Activated CD4-positive, alpha-beta T cell treated with anti-CD3 and anti-CD28 coated beads for 24 hours (primary cell): ENCODE data around the gene RIN1.
A peak's percentile ranks its signal among the peaks of the same experiment; 100 is the strongest.
"Not testable (repeated sequence)": the region's sequence is repeated elsewhere in the genome, so short reads cannot be mapped to it uniquely, and the experiment has no call there.

Experiments used
- DNase-seq, 2 donors: peaks; one replicate each; pipeline ENCODE4 v3.0.0-alpha.2; 2020; ENCODE audit warnings: low read depth in 2 of 2

RIN1 gene

DNA sequence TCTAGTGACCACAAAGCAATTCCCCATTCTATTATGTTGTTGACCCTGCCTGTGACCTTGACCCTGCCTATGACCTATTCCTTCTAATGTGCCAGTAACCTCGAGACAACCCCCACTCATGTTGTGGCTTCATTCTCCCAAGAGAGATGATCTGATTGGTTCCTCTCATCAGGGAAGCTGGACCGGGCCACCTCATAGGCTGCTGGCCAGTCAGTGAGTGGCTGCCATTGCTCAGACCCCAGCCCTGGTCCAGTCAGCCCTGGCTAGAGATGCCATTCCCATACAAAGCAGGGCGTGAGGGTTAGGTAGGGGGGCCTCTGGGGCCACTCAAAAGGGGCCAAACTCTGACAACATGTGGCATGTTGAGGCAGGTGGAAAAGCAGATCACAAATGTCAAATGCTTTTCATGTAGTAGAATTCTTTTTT, 23.4 kb upstream of the RIN1 start:
- DNase-seq: no peak

DNA sequence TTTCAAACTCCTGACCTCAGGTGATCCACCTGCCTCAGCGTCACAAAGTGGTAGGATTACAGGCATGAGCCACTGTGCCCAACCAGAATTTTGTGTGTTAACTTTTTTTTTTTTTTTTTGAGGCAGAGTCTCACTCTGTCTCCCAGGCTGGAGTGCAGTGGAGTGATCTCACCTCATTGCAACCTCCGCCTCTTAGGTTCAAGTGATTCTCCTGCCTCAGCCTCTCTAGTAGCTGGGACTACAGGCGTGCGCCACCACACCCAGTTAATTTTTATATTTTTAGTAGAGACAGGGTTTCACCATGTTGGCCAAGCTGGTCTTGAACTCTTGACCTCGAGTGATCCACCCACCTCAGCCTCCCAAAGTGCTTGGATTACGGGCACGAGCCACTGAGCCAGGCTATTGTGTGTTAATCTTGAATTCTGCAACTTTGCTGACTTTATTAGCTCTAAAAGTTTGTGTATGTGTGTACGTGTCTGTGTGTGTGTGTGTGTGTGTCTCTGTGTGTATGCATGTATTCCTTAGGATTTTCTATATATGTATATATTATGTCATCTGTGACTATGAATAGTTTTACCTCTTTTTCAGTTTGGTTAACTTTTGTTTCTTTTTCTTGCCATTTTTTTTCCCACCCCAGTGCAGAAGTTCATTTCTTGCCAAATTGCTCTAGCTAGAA, 14.5 kb upstream of the RIN1 start:
- DNase-seq: not testable (repeated sequence)

DNA sequence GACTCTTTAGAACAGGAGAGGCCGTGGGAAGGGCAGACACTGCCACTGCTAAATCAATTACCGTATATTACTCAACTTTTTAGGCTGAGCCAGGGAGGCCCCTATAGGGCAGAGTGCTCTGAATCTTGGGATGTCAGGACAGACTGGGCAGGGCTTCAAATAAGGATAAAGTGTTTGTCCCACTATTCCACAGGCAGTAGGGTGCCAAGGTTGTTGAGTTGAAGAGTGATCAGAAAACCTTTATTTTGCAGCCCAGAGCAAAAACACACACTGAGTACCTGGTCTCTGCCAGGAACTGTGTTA, 12.8 kb upstream of the RIN1 start:
- DNase-seq: no peak

DNA sequence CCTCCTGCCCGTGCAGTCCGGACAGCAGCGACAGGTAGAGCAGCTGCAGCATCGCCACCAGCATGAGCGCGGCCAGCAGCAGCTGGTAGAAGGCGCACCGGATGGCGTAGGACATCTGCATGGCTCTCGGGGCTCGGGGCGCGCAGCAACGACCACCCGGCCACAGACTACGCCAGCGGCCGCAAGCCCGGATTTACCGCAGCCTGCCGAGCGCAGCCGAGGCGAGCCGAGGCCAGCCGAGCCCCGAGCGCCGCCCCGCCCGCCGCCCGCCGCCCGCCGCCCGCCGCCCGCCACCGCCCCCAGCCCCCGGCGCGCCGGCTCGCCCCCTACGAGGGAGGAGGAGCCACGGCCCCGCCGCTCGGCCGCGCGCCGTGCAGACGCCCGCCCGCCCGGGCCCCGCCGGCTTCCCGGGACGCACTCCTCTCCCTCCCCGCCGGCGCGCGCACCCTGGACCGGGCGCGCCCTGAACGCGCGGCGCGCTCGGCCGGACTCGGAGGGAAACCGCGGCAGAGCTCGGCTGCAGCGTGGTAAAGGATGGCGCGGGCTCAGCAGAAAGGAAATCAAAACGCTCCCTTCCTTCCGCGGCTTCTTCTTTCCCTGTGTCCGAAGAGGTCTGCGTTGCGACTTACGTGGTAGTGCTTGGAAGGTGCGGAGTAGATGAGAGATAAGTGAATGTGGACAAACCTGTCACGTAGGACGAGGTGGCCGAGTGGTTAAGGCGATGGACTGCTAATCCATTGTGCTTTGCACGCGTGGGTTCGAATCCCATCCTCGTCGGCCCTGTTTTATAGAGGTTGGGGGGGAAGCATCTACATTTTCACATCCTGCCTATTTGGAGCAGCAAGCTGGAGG, 11.4 kb upstream of the RIN1 start, which contains the start of gene B4GAT1:
Gene B4GAT1, minus strand, starts transcription at position 205 of the 852 bp plus-strand sequence. Its CDS starts 84 bp downstream, at position 121.
- DNase-seq: peak; percentile 80

DNA sequence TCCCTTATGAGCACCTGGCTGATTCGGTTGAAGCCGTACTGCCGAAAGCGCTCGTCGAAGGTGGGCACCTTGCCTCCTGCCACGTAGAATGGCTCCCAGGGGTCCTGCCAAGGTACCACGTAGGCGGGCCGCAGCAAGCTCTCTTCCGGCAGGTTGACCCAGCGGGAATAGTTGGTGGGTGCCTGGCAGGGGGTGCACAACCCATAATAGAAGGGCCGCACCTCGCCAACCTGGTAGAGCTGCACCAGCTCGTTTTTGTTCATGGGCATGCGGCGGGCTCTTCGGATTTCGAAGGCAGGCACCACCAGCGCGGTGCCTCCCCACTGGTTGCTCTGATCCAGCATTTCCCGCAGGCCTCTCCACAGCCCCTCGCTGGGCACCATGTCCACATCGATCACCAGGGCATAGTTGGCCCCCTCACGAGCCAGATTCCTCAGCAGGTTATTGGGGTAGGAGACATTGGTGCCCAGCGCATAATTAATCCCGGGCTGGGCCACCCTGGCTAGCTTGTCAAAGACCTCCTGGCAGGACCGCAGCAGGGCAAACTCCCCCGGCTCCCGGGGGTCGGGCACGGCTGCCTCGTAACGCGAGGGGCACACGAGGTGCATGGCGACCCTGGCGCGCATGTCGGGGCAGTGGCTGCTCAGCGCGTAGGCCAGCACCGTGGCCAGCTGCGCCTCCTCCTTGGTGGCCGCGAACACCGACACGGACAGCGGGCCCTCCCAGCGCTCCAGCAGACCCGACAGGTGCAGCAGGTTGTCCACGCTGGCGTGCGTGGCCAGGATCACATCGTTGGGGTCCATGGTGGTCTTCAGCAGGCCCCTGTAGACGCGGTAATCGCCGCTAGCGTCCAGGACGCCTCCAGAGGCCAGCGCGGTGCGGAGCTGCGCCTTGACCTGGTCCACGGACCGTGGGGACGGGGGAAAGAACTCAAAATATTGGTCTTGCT, 10.5 kb upstream of the RIN1 start:
- no peak for DNase-seq

DNA sequence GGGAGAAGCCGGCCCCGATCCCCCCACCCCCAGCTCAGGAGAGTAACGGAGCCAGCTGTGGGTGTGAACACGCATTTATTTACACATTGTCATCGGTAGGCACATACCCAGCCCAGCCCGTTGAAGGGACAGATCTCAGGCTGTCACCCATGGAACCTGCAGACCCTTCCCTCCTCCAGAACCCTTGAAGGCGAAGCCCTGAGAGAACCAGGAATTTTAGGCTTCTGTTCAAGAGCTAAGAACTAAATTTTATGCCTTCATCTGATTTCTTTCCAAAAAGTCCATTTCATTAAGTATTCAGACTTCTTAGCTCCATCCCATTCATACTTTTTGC, 9.0 kb upstream of the RIN1 start:
- no peak for DNase-seq

DNA sequence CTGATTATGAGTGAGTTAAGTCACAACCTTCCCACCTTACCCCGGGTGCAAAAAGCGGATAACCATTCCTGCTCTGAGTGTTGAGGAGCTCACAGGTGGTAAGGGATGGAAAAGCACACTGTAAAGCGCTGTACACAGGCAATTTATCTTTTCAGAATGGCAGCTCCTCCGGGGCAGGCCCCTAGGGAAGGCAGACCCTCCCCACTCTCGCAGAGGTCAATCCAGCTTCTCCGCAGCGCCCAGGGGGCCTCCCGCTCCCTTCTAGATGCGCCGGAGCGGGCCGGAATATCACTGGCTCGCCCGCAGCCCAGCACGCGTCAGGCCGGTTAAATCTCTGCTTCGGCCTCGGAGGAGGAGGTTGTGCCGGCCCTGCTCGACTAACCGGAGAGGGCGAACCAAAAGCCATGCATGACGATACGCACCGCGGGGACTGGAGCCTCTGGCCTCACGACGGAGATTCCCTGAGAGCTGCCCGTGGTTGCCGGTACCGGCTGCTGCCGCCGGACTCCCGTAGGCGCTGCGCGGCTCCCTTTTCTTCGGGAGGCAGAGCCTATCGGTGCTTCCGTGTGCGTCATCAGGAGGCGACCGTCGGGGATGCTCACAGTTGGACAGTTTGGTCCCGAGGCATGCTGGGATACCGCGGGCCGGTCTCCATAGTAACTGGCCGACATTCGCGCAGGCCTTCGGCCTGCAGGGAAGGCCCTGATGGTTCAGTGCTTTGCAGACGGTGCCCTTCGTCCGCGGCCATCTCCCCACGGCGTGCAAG, 8.5 kb upstream of the RIN1 start, which contains the start of gene BRMS1:
Gene BRMS1, minus strand, starts transcription at position 555 of the 766 bp plus-strand sequence. CDS start 2,870 bp downstream, outside the sequence.
- peak; percentile 86 to 97 for DNase-seq

DNA sequence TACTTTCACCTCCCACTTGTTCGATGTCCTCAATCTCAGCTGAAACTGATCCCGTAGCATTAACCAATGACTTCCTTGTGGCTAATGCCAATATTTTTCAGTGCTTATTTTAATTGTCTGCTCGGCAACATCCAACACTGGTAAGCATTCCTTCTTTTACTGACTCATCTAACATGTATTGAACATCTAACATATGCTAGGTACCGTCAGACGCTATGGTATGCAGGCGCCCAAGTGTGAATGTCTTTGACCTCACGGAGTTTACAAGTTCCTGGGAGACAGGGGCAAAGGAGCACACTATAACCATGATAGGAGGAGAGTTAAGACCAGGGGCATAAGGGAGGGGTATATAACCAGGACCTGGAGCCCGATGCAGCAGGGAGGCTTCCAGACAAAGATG, 6.9 kb upstream of the RIN1 start:
- DNase-seq: no peak

DNA sequence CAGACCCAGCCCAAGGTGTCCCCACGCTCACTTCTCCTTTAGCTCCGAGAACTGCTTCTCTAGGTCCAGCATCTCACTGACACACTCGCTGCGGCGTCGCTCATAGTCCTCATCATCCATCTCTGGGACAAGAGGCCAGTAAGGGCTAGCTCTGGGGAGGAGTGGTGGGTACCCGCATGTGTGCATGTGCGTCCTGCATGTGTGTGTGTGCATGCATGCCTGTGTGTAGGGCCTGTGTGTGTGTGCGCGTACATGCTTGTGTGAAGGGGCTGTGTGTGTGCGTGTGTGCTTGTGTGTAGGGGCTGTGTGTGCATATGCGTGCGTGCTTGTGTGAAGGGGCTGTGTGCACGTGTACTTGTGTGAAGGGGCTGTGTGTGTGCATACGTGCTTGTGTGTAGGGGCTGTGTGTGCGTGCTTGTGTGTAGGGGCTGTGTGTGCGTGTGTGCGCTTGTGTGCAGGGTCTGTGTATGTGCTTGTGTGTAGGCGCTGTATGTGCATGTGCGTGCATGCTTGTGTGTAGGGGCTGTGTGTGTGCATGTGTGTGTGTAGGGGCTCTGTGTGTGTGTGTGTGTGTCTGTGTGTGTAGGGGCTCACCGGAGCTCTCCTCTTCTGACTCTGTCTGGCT, 5.4 kb upstream of the RIN1 start:
- no peak for DNase-seq

DNA sequence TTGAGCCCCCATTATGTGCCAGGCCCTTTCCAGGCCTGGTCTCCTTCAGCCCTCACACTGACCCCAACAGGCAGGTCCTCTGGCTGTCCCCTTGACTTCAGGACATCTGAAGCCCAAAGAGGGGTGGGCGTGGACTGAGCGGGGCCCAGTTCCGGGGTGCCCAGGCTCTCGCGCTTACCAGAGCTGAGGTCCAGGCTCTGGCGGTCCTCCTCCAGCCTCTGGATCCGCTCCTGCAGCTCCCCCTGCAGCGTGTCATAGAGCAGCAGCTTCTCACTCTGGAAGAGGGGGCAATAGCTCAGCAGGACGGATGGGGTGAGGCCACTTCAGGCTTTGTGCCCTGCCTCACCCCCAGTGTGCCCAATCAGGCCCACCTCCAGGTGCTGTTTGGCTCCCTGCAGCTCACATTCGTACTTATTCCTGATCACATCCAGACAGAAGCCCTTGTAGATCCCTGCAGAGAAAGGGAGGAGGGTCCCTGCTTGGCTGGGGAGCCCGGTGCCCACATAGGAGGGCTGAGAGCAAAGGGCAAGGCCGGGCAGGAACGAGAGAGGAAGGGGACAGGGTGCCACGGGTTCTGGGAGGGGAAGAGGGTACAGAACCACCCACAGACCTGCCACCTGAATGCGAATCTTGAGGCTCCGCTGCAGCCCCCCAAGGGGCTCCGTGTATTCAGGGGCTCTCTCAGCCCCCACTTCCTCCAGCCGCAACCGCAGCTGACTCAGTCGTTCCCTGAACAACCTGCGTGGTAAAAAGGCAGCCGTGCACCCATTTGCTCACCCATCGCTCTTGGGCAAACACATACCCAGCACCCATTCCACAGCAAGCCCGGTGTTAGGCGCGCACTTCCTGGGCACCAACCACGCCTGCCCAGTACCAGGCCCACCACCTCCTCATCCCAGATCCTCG, 4.6 kb upstream of the RIN1 start:
- DNase-seq: no peak

DNA sequence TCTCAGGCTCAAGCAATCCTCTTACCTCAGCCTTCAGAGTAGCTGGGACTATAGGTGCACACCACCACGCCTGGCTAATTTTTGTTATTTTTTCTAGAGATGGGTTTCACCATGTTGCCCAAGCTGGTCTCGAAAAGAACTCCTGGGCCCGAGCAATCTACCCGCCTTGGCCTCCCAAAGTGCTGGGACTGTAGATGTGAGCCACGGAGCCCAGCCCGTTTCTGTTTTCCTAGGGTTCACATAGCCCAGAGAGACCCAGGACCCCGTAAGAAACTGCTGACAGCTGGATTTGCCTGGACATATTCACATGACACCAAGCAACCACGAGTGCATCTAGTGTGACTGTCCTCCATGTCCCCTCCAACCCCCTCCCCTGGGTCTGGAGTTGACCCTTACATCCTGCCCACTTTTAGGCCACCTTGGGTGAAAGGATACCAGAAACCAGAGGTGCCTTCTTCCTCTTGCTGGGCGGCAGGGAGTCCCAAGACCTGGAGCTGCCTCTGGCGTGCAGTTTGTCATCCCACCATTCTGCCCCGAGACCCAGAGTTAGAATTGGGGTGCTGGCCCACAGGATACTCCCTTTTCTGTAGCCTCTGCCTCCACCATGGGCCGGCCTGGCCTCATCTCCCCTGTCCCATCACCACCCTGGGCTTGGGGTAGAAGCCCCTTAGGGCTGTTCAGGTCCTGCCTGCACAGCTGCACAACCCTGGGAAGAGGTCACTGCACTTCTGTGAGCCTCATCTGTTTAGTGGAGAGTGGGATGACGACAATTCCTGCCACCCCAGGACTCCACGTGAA, 3.7 kb upstream of the RIN1 start:
- DNase-seq: no peak

DNA sequence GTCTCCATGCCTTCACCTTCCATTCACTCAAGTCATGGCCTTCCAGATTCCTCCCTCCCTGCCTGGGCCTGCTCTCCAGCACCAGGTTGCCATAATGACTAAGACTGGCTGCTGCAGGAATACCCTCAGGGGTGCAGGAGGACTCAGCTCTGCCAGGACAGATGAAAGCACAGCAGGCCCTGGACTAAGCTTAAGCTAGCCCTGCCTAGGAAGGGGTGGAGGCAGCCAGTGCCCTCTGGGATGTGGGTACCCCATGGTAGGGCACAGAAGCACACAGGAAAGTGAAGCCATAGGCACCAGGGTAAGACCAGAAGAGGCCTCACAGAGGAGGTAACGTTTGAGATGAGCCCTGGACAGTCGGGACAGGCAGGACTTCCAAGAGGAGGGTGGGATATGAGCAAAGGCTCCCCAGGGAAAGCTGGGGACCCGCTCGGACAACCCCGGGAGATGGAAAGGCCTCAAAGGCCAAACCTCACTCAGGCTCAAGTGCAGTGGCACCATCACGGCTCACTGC, 3.0 kb upstream of the RIN1 start:
- DNase-seq: no peak

DNA sequence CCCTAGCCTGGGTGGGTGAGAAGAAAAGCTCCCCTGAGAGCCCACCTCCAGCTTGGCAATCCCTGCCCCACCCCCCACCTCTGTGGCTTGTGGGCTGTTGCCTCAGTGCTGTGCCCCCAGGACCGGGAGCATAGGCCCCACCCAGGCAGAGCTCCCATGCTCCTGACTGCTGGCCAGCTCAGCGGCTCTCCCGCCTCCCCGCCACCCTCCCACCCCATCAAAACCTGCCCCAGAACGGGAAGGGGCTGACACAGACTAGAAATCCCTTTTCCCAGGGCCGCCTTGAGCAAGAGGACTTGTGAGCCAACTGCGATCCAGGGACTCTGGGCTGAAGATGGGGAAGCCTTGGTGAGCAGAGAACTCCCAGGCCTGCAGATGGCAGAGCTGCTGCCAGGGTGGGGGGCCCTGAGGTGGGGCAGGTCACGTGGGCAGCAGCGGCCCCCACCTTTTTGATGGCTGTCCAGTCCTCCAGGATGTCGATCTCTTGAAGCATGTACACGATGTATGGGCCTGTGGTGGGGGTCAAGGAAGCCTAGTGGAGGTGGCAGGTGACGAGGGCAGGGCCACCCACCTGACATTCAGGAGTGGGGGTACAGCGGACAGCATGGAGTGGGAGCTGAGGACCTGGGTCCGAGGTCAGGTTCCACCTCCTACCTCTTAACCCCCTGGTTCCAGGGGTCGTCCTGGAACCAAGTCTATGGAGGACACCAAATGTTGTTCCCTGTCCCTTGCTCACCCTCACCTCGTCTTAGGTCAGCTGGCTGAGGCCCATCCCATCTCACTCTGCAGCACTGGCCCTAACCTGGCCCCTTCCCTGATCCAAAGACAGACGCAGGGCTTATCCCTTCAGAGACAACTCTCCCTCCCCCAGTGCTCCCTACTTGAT, 2.3 kb upstream of the RIN1 start:
- DNase-seq: no peak

DNA sequence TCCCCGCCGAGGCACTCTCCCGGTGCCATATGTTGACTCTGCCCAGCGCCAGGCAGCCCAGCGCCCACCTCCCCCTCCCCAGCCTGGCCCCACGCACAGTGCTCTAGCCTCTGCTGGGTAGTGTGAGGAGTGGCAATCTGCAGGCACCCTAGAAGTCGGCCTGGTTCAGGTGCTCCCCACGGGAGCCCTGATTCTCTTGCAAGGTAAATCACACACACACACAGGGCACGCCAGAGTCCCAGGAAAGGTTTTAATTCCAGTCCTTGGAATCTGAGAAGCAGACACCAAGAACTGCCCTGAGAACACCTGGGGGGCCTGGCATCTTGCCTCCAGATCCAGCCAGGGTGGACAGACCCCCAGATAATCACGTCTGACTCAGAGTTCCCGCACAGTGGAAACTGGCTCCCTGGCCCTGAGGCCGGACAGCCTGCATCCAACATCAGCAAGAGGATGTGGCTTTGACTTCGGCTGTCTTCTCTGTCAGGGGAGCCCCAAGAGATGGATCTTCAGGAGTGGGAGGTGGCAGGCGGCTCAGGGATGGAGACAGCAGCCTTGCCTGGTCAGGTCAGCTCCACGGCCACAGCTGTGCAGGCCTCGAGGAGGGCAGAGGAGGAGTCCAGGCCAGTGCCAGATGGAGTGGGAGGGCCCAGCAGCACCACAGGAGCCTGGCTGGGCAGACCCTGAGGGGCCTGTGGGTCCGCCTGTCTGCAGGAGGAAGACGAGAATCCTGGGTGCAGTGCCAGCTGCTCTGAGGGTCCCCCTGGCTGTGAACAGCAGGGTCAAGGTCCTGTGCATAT, 1.1 kb upstream of the RIN1 start:
- DNase-seq: no peak

DNA sequence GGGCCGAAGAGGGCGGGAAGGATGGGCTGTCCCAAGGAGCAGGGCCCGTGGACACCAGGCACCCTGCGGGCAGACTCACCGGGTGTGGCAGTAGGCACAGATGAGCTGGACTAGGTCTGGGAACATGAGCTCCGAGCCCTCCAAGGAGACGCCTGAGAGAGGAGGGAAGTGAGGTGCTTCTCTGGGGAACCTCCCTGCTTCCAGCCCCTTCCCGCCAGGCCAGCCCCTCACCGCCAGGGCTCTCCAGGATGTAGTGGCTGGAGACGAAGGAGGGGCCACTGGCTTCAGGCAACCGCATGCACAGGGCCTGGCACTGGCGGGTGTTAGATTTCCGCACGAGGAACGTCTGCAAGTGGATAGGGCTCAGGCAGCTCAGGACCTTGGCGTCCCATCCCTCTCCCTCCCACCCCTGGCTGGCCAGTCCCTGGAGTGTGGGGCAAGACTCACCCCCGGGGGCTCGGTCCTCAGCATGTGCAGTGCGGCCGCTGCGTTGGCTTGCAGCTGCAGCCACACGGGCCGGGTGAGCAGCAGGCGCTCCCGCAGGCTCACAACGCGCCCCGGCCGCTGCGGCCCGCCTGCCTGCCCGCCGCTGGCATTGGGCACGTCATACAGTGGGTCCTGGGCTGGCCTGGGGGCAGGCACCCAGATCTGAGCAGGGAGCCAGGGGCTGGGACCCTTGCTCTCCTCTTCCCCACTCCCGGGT, 552 bp downstream of the RIN1 start:
- no peak for DNase-seq
